ENCODE measurements around the gene CC2D2A. TPM values are rescaled to one million over a fixed set of nuclear protein-coding genes. Genes with fewer than 3 reads are reported as not detected.

The CC2D2A gene
- 11.3 to 13.9 TPM (median 12.4 TPM) in 5 replicates for total RNA-seq (2022; extraction: Qiagen RNA extraction)

GRCh38 chr4:15469402-15470127, at the start of gene CC2D2A:
Gene CC2D2A, plus strand, starts transcription at chr4:15469882. Its CDS starts 6,051 bp downstream, at chr4:15475933.

GRCh38 chr4:15427701-15428100, 42.0 kb upstream of the CC2D2A start, which contains the start of gene C1QTNF7:
Gene C1QTNF7, plus strand, starts transcription at chr4:15428033. Its CDS starts 7,711 bp downstream, at chr4:15435744.

Other genes starting within 250 kb of the CC2D2A start
- gene C1QTNF7, start 41.8 kb upstream of the CC2D2A start, total RNA-seq (2022; extraction: Qiagen RNA extraction): not detected in 5 replicates
- 25.7 to 33.3 TPM (median 28.1 TPM) in 5 replicates for gene FBXL5, start 185.5 kb downstream of the CC2D2A start, total RNA-seq (2022; extraction: Qiagen RNA extraction)
- 27.2 to 34.1 TPM (median 29.3 TPM) in 5 replicates for gene FAM200B, start 211.9 kb downstream of the CC2D2A start, total RNA-seq (2022; extraction: Qiagen RNA extraction)
- 14.6 to 22.0 TPM (median 15.8 TPM) in 5 replicates for gene BST1, start 233.2 kb downstream of the CC2D2A start, total RNA-seq (2022; extraction: Qiagen RNA extraction)

Measured in A549 treated with dexamethasone at 1 μM for 4 hours (cell line).